LNCaP clone FGC (cell line): ENCODE results near the gene DPF1.

Source experiments
- DNase-seq: peaks from one replicate; pipeline ENCODE4 v3.0.0-alpha.2; 2011; ENCODE audit warnings: low read depth
- H3K4me3 ChIP-seq: 2 replicates; pipeline ENCODE4 v1.5.1; 2011; ENCODE audit warnings: mild to moderate bottlenecking, low read depth, low read length, control low read depth
- CTCF ChIP-seq: IDR thresholded peaks from 2 replicates; pipeline ENCODE4 v1.5.1; 2012; ENCODE audit warnings: mild to moderate bottlenecking; ENCODE audit not compliant: control insufficient read depth, insufficient read depth; ENCODE audit errors: extremely low read depth

DPF1 gene

GRCh38 chr19:38255383-38256014, 31.5 kb upstream of the DPF1 start:
- no peak for TF ChIP-seq CTCF
- no peak overlapping the region for H3K4me3 ChIP-seq
- DNase-seq, result no peak

GRCh38 chr19:38253788-38254187, 29.8 kb upstream of the DPF1 start:
- H3K4me3 ChIP-seq, result no peak overlapping the region
- no peak for TF ChIP-seq CTCF
- no peak for DNase-seq

- no peak overlapping the region for H3K4me3 ChIP-seq
- DNase-seq, result no peak
- no peak for TF ChIP-seq CTCF
Measured at GRCh38 chr19:38252941-38253691, 29.1 kb upstream of the DPF1 start.

GRCh38 chr19:38252385-38252784, 28.4 kb upstream of the DPF1 start:
- DNase-seq, result no peak
- no peak for TF ChIP-seq CTCF
- no peak overlapping the region for H3K4me3 ChIP-seq

GRCh38 chr19:38251564-38252051, 27.6 kb upstream of the DPF1 start:
- DNase-seq, result no peak
- no peak overlapping the region for H3K4me3 ChIP-seq
- no peak for TF ChIP-seq CTCF

- no peak overlapping the region for H3K4me3 ChIP-seq
- DNase-seq, result no peak
- no peak for TF ChIP-seq CTCF
Measured at GRCh38 chr19:38250821-38251563, 27.0 kb upstream of the DPF1 start.
